Muscle layer of colon (tissue), 2 donors: ENCODE data around the gene FAF1.

ENCODE experiments used
- H3K27ac ChIP-seq: one replicate; pipeline ENCODE4 v1.7.0; 2013; ENCODE audit warnings: low read depth, mild to moderate bottlenecking, low read length, moderate library complexity
- H3K27me3 ChIP-seq, 2 donors: one replicate each; pipeline ENCODE4 v1.7.0; 2013; ENCODE audit warnings: low read length in 2 of 2, mild to moderate bottlenecking in 2 of 2; ENCODE audit not compliant: insufficient read depth in 2 of 2, control insufficient read depth in 1 of 2
- H3K36me3 ChIP-seq: one replicate; pipeline ENCODE4 v1.7.0; 2013; ENCODE audit warnings: mild to moderate bottlenecking, low read length; ENCODE audit not compliant: insufficient read depth
- H3K4me1 ChIP-seq: one replicate; pipeline ENCODE4 v1.7.0; 2013; ENCODE audit warnings: mild to moderate bottlenecking, low read length; ENCODE audit not compliant: insufficient read depth
- H3K4me3 ChIP-seq, 2 donors: one replicate each; pipeline ENCODE4 v1.7.0; 2013; ENCODE audit warnings: low read length in 2 of 2, low read depth in 1 of 2, mild to moderate bottlenecking in 1 of 2, moderate library complexity in 1 of 2
- H3K9ac ChIP-seq: one replicate; pipeline ENCODE4 v1.7.0; 2013; ENCODE audit warnings: low read length
- H3K9me3 ChIP-seq: one replicate; pipeline ENCODE4 v1.7.0; 2013; ENCODE audit warnings: mild to moderate bottlenecking, low read length
- donor health status: abdominal sarcoma.
- donor health status: Adenocarcinoma of cecum.

Gene FAF1

GRCh38 chr1:50415235-50416149 lies 544.6 kb downstream of the FAF1 start:
- Histone ChIP-seq H3K4me1 (peaks cover 9% of the 10 kb centered on the region), H3K4me3 (no peak overlapping the region), H3K9ac (no peak overlapping the region), H3K36me3 (no peaks in the 10 kb centered on the region), H3K9me3 (no peaks in the 10 kb centered on the region), H3K27me3 (peaks cover 33 to 62% of the 10 kb centered on the region in 2 donors), H3K27ac (no peak overlapping the region)

DNA sequence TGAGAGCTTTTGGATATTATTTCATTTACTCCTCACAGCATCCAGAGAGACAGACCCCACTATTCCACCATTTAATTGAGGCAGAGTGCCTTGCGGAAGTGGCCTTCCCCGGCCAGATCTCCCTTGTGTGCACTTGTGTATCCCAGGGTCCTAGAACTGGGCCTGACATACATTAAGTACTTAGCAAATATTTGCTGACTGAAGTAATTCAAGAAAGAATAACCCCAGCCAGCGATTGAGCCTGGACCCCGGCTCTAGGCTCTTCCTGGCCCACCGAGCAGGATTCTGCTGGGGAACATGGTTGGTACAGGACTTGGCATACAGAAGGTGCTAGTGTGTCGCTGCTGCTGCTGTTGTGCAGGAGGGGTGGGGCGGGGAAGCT lies 545.2 kb downstream of the FAF1 start:
- Histone ChIP-seq H3K4me3 (no peak overlapping the region), H3K9ac (no peak overlapping the region), H3K36me3 (no peaks in the 10 kb centered on the region), H3K27ac (no peak overlapping the region), H3K27me3 (peaks cover 26 to 55% of the 10 kb centered on the region in 2 donors), H3K4me1 (peaks cover 9% of the 10 kb centered on the region), H3K9me3 (no peaks in the 10 kb centered on the region)

GRCh38 chr1:50412813-50413476 lies 547.1 kb downstream of the FAF1 start:
- peaks cover 9% of the 10 kb centered on the region for H3K4me1 ChIP-seq

DNA sequence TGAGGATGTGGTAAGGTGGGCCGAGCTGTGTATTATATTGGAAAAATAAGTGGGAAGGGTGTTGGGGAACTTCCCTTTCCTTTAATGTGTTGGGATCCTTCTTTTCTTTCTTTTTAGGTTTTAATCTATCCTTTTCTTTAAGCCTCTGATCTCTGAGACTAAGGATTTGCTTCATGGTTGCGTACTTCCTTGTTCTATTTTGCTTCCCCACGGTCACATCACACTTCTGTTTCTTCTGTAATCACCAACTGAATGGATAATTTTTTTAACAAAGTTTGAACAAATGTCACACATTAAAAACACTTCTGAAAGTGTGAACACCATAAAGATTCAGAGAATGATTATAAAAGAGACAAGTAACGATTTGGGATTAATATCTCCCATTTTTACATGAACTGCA lies 554.3 kb downstream of the FAF1 start:
- H3K27me3 ChIP-seq, result no peaks in the 10 kb centered on the region
- no peak overlapping the region for H3K27ac ChIP-seq
- H3K36me3 ChIP-seq, result no peaks in the 10 kb centered on the region
- H3K4me1 ChIP-seq, result no peaks in the 10 kb centered on the region
- H3K9me3 ChIP-seq, result no peaks in the 10 kb centered on the region
- no peak overlapping the region for H3K4me3 ChIP-seq
- H3K9ac ChIP-seq, result no peak overlapping the region

More at GRCh38 chr1:50412813-50413476, 547.1 kb downstream of the FAF1 start:
- H3K9ac ChIP-seq, result no peak overlapping the region
- H3K27ac ChIP-seq, result no peak overlapping the region
- H3K27me3 ChIP-seq, result peaks cover 14 to 38% of the 10 kb centered on the region in 2 donors
- H3K36me3 ChIP-seq, result no peaks in the 10 kb centered on the region
- H3K9me3 ChIP-seq, result no peaks in the 10 kb centered on the region
- no peak overlapping the region for H3K4me3 ChIP-seq

DNA sequence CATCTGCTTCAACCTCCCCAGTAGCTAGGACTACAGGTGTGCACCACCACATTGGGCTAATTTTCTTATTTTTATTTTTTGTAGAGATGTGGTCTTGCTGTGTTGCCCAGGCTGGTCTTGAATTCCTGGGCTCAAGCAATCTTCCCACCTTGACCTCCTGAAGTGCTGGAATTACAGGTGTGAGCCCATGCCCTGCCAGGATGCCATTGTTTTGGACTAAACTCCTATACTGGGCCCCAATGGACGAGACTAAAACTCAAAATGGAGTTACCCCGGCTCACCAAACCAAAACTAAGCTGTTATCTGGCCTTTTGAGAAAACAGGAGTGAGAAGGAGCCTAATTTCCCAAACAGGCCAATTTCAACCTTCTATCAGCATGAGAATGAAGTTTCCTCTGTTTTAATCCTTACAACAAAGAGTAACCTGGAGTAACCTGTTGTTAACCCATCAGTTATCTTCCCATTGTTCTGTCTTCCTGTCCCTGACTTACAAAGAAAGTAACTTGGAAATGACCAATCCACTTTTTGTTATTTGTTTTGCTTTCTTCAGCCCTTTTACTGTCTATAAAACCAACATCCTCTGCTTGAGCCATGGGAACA lies 566.4 kb downstream of the FAF1 start:
- Histone ChIP-seq H3K4me1 (no peaks in the 10 kb centered on the region), H3K4me3 (no peak overlapping the region), H3K9me3 (no peaks in the 10 kb centered on the region), H3K9ac (no peak overlapping the region), H3K36me3 (no peaks in the 10 kb centered on the region), H3K27me3 (no peaks in the 10 kb centered on the region), H3K27ac (no peak overlapping the region)
